Omental fat pad (tissue), 4 donors: ENCODE data around the gene NCR3LG1. TPM values are rescaled to one million over a fixed set of nuclear protein-coding genes. Genes with fewer than 3 reads are reported as not detected.

Experiments used
- ATAC-seq: fragments of 150-250 bp; one replicate; pipeline ENCODE4 v1.9.1; 2016; ENCODE audit warnings: mild to moderate bottlenecking, moderate library complexity; ENCODE audit not compliant: low FRiP score
- DNase-seq: peaks from one replicate; pipeline ENCODE4 v3.0.0-alpha.2; 2019; ENCODE audit warnings: low spot score
- CTCF ChIP-seq, 3 donors: fragments of 450-650 bp; IDR thresholded peaks; one replicate each; pipeline ENCODE4 v1.5.1; 2016 to 2017; ENCODE audit warnings: antibody characterized with exemption in 3 of 3, mild to moderate bottlenecking in 3 of 3, moderate library complexity in 2 of 3
- total RNA-seq, 4 donors: library from RNA; depleted of rRNA; stranded (reverse); fragments of >200 nt; gene quantifications; one replicate each; pipeline ENCODE4 v1.1.0, GENCODE V29; 2016

NCR3LG1 gene
- total RNA-seq, 4 donors from 2014 or later, result 3.5 to 23.9 (median 11.0) TPM

- TF ChIP-seq CTCF (IDR thresholded peaks at IDR 0.05), result no peak
- no peak for DNase-seq
- ATAC-seq, result no peak
Observed at GRCh38 chr11:17387254-17387653, 35.7 kb downstream of the NCR3LG1 start.

- DNase-seq, result no peak
- no peak for TF ChIP-seq CTCF (IDR thresholded peaks at IDR 0.05)
- ATAC-seq, result no peak
Observed at GRCh38 chr11:17387811-17388210, 36.2 kb downstream of the NCR3LG1 start.

- peak; percentile 30 for ATAC-seq
- DNase-seq, result no peak
- no peak for TF ChIP-seq CTCF (IDR thresholded peaks at IDR 0.05)
Observed at GRCh38 chr11:17388609-17389210, 37.1 kb downstream of the NCR3LG1 start, which contains the start of gene KCNJ11. Gene KCNJ11, minus strand, starts transcription at chr11:17388659. Its CDS starts 568 bp downstream, at chr11:17388091.

GRCh38 chr11:17389211-17389956 is 37.8 kb downstream of the NCR3LG1 start:
- no peak for TF ChIP-seq CTCF (IDR thresholded peaks at IDR 0.05)
- ATAC-seq, result peak; percentile 83
- peak; percentile 59 for DNase-seq

- ATAC-seq (no peak), DNase-seq (no peak)
- TF ChIP-seq CTCF (IDR thresholded peaks at IDR 0.05), result no peak
Observed at GRCh38 chr11:17389957-17390649, 38.5 kb downstream of the NCR3LG1 start.

- ATAC-seq (no peak), DNase-seq (no peak)
- no peak for TF ChIP-seq CTCF (IDR thresholded peaks at IDR 0.05)
Observed at GRCh38 chr11:17391493-17392355, 40.1 kb downstream of the NCR3LG1 start.
